ENCODE measurements around the gene ERC2.

ERC2 gene

GRCh38 chr3:55500555-55501330 is 967.5 kb downstream of the ERC2 start:
- DNase-seq, result no peak

GRCh38 chr3:55498520-55498919 is 969.7 kb downstream of the ERC2 start:
- no peak for DNase-seq

- DNase-seq, result no peak
Measured at GRCh38 chr3:55497250-55497649, 971.0 kb downstream of the ERC2 start.

- no peak for DNase-seq
Measured at GRCh38 chr3:55494976-55495375, 973.3 kb downstream of the ERC2 start.

GRCh38 chr3:55492976-55493375 is 975.3 kb downstream of the ERC2 start:
- DNase-seq, result no peak

GRCh38 chr3:55491296-55491816 is 976.9 kb downstream of the ERC2 start:
- DNase-seq, result no peak

GRCh38 chr3:55490276-55490913 is 977.9 kb downstream of the ERC2 start:
- no peak for DNase-seq

- no peak for DNase-seq
Measured at GRCh38 chr3:55489798-55490132, 978.5 kb downstream of the ERC2 start.

- peak; percentile 21 for DNase-seq
Measured at GRCh38 chr3:55488398-55489055, 979.7 kb downstream of the ERC2 start.

GRCh38 chr3:55487381-55488241 is 980.7 kb downstream of the ERC2 start:
- DNase-seq, result no peak

GRCh38 chr3:55486857-55487380 is 981.3 kb downstream of the ERC2 start, which contains the start of gene WNT5A:
Gene WNT5A, minus strand, starts transcription at chr3:55487306. Its CDS starts 321 bp downstream, at chr3:55486985.
- DNase-seq, result no peak

GRCh38 chr3:55486101-55486856 is 982.0 kb downstream of the ERC2 start:
- no peak for DNase-seq

GRCh38 chr3:55484801-55485791 is 983.2 kb downstream of the ERC2 start:
- DNase-seq, result peak; percentile 20

- DNase-seq, result no peak
Measured at GRCh38 chr3:55484191-55484689, 984.0 kb downstream of the ERC2 start.

GRCh38 chr3:55483196-55484095 is 984.8 kb downstream of the ERC2 start:
- DNase-seq, result no peak

- DNase-seq, result no peak
Measured at GRCh38 chr3:55482496-55483195, 985.6 kb downstream of the ERC2 start.

- DNase-seq, result no peak
Measured at GRCh38 chr3:55481744-55482495, 986.3 kb downstream of the ERC2 start.
